Nephron progenitor cell (in vitro differentiated cells): ENCODE measurements around the gene CYP27A1.

Experiments used
- DNase-seq: peaks from one replicate; pipeline ENCODE4 v3.0.0; 2021
- H3K27ac Mint-ChIP-seq: 2 replicates; pipeline ENCODE4 v1.8.0; 2021; ENCODE audit warnings: mild to moderate bottlenecking, moderate library complexity, mixed read lengths
- H3K27me3 Mint-ChIP-seq: 2 replicates; pipeline ENCODE4 v1.8.0; 2021; ENCODE audit warnings: mild to moderate bottlenecking, low read depth, mixed read lengths; ENCODE audit not compliant: poor library complexity
- H3K36me3 Mint-ChIP-seq: 2 replicates; pipeline ENCODE4 v1.8.0; 2021; ENCODE audit warnings: low read depth, mixed read lengths
- H3K4me1 Mint-ChIP-seq: 2 replicates; pipeline ENCODE4 v1.8.0; 2021; ENCODE audit warnings: mixed read lengths
- H3K4me3 Mint-ChIP-seq: 2 replicates; pipeline ENCODE4 v1.8.0; 2021; ENCODE audit warnings: mild to moderate bottlenecking, moderate library complexity, mixed read lengths
- H3K9me3 Mint-ChIP-seq: 2 replicates; pipeline ENCODE4 v1.8.0; 2021; ENCODE audit warnings: mild to moderate bottlenecking, moderate library complexity, mixed read lengths
- CTCF ChIP-seq: fragments of 200-600 bp; sonication (generic); IDR thresholded peaks from 2 replicates; pipeline ENCODE4 v1.5.0; 2021; ENCODE audit warnings: antibody characterized with exemption

CYP27A1 gene

GRCh38 chr2:218831378-218831990, 49.5 kb downstream of the CYP27A1 start, which contains the start of gene PRKAG3:
TSS of gene PRKAG3 (minus strand) at chr2:218831803.
- no peak within 1 kb of the TSS for H3K4me3 Mint-ChIP-seq
- H3K27ac Mint-ChIP-seq = no peak within 1 kb of the TSS
- peaks cover 7% of the 10 kb centered on the region for H3K4me1 Mint-ChIP-seq
- peaks cover 3% of the 10 kb centered on the region for H3K9me3 Mint-ChIP-seq
- no peak for DNase-seq
- H3K36me3 Mint-ChIP-seq = no peaks in the 10 kb centered on the region
- H3K27me3 Mint-ChIP-seq = peaks cover 61% of the 10 kb centered on the region
- no peak for TF ChIP-seq CTCF

- peaks cover 65% of the 10 kb centered on the region for H3K27me3 Mint-ChIP-seq
- H3K4me3 Mint-ChIP-seq = no peak overlapping the region
- H3K4me1 Mint-ChIP-seq = peaks cover 7% of the 10 kb centered on the region
- peaks cover 7% of the 10 kb centered on the region for H3K9me3 Mint-ChIP-seq
- TF ChIP-seq CTCF = no peak
- no peaks in the 10 kb centered on the region for H3K36me3 Mint-ChIP-seq
- no peak overlapping the region for H3K27ac Mint-ChIP-seq
- no peak for DNase-seq
These were observed 50.1 kb downstream of the CYP27A1 start for GRCh38 chr2:218832081-218832480.

- Mint-ChIP-seq H3K9me3 (peaks cover 12% of the 10 kb centered on the region), H3K27ac (no peak overlapping the region), H3K4me3 (no peak overlapping the region), H3K36me3 (no peaks in the 10 kb centered on the region), H3K4me1 (peaks cover 7% of the 10 kb centered on the region), H3K27me3 (peaks cover 66% of the 10 kb centered on the region)
- no peak for TF ChIP-seq CTCF
- no peak for DNase-seq
These were observed 50.6 kb downstream of the CYP27A1 start for GRCh38 chr2:218832520-218832919.

- no peak for DNase-seq
- H3K36me3 Mint-ChIP-seq = no peaks in the 10 kb centered on the region
- H3K4me3 Mint-ChIP-seq = no peak overlapping the region
- H3K4me1 Mint-ChIP-seq = peaks cover 7% of the 10 kb centered on the region
- H3K27ac Mint-ChIP-seq = no peak overlapping the region
- H3K9me3 Mint-ChIP-seq = peaks cover 17% of the 10 kb centered on the region
- H3K27me3 Mint-ChIP-seq = peaks cover 68% of the 10 kb centered on the region
- TF ChIP-seq CTCF = no peak
These were observed 51.2 kb downstream of the CYP27A1 start for GRCh38 chr2:218833023-218833609.

- peaks cover 27% of the 10 kb centered on the region for H3K9me3 Mint-ChIP-seq
- H3K27ac Mint-ChIP-seq = peak overlapping the region; percentile 51
- no peak for TF ChIP-seq CTCF
- H3K36me3 Mint-ChIP-seq = no peaks in the 10 kb centered on the region
- peaks cover 7% of the 10 kb centered on the region for H3K4me1 Mint-ChIP-seq
- H3K27me3 Mint-ChIP-seq = peaks cover 74% of the 10 kb centered on the region
- H3K4me3 Mint-ChIP-seq = no peak overlapping the region
- no peak for DNase-seq
These were observed 52.7 kb downstream of the CYP27A1 start for GRCh38 chr2:218834685-218835084.

GRCh38 chr2:218837495-218837894, 55.5 kb downstream of the CYP27A1 start:
- Mint-ChIP-seq H3K36me3 (no peaks in the 10 kb centered on the region), H3K4me1 (peaks cover 7% of the 10 kb centered on the region), H3K4me3 (no peak overlapping the region), H3K27me3 (peaks cover 75% of the 10 kb centered on the region), H3K9me3 (peaks cover 37% of the 10 kb centered on the region), H3K27ac (no peak overlapping the region)
- TF ChIP-seq CTCF = no peak
- no peak for DNase-seq
